ENCODE results near the gene REN.

Gene REN

DNA sequence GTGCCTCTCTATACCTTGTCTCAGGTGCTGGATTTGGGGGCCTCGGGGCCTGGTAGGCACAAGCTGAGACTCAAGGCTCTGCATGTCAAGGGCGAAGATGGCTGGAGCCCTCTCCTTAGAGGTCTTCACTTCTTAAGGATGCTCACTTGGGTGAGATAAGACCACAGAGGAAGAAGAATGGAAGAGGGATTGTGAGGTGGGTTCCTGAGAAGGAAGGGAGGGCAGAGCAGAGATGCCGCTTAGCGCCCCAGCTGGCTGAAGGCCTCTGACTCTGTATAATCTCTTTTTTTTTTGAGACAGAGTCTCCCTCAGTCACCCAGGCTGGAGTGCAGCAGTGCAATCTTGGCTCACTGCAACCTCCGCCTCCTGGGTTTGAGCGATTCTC lies 61.0 kb downstream of the REN start:
- DNase-seq: no peak
